Measurements from ENCODE around the gene UNK.
A peak's percentile ranks its signal among the peaks of the same experiment; 100 is the strongest.
"Not testable (repeated sequence)": the region's sequence is repeated elsewhere in the genome, so short reads cannot be mapped to it uniquely, and the experiment has no call there.

Gene UNK

DNA sequence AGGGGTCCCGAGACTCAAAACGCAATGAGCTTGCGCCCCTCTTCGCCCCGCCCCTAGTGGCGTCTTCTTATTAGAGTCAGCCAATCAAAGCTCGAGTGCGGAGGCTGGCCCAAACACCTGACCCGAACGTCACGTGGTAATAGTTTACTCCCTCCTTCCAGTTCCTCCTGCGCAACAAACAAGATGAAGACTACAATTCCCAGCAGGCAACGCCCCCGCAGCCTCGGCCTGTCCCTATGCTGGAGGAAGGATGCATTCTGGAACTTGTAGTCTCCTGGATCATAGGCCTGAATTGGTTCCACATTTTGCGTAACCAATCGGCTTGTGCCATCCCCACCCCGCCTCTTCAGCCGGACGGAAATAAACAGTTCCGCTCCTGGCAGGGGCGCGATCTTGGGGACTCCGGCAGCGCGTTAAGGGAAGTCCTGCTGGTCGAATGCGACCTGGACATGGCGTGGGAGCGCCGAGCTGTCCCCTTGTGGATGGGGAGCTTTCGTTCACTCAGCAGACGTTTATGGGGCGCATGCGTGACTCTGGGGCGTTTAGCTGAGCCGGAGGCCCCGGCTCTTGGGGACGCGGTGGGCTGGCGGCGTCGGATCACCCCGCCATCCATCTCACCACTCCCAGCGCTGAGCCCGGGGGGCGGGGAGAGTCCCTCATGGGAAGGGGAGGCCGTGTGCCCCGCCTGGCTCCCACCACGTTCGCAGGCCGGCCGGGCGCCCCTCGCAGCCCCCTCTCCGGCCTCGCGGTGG is 70.9 kb downstream of the UNK start, which contains the start of gene WBP2:
Gene WBP2 (minus strand): TSS at position 26 of the 752 bp plus-strand sequence. CDS start 38 bp downstream, outside the sequence.
- peak; percentile 99 for DNase-seq

GRCh38 chr17:75856062-75856756 is 71.6 kb downstream of the UNK start:
- DNase-seq: peak; percentile 18

DNA sequence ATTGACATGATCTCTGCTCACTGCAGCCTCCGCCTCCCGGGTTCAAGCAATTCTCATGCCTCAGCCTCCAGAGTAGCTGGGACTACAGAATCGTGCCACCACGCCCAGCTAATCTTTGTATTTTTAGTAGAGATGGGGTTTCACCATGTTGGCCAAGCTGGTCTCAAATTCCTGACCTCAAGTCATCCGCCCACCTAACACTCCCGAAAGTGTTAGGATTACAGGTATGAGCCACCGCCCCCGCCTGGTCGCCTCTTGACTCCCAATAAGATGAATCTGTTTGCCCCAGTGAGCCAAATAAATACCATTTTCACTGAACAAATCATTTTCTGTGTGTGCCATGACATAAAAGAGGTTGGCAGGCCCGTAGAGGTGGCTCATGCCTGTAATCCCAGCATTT is 74.8 kb downstream of the UNK start:
- not testable (repeated sequence) for DNase-seq

DNA sequence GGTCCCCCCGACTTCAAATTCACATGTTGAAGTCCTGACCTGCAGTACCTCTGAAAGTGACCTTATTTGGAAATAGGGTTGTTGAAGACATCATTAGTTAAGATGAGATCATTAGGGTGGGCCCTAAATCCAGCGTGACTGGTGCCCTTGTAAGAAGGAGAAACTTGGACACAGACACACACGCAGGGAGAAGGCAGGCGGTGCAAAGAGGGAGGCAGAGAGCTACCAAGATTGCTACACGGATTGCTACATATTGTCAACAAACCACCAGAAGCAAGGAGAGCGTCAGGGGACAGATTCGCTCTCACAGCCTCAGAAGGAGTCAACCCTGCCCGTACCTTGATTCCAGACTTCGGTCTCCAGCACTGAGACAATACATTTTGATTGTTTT is 77.3 kb downstream of the UNK start:
- no peak for DNase-seq

- DNase-seq: peak; percentile 64
Measured at GRCh38 chr17:75864448-75864871, 79.9 kb downstream of the UNK start.

DNA sequence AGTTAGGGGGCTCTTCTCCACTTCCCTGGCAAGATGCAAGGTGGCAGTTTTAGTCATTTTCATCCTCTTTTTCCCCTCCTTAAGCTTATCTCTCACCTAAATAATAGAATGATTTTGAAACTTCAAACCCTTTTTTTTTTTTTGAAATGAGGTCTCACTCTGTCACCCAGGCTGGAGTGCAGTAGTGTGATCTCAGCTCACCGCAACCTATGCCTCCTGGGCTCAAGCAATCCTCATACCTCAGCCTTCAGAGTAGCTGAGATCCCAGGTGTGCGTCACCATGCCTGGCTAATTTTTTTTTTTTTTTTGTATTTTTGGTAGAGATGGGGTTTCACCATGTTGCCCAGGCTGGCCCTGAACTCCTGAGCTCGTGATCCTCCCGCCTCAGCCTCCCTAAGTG is 80.3 kb downstream of the UNK start:
- peak; percentile 39 for DNase-seq

DNA sequence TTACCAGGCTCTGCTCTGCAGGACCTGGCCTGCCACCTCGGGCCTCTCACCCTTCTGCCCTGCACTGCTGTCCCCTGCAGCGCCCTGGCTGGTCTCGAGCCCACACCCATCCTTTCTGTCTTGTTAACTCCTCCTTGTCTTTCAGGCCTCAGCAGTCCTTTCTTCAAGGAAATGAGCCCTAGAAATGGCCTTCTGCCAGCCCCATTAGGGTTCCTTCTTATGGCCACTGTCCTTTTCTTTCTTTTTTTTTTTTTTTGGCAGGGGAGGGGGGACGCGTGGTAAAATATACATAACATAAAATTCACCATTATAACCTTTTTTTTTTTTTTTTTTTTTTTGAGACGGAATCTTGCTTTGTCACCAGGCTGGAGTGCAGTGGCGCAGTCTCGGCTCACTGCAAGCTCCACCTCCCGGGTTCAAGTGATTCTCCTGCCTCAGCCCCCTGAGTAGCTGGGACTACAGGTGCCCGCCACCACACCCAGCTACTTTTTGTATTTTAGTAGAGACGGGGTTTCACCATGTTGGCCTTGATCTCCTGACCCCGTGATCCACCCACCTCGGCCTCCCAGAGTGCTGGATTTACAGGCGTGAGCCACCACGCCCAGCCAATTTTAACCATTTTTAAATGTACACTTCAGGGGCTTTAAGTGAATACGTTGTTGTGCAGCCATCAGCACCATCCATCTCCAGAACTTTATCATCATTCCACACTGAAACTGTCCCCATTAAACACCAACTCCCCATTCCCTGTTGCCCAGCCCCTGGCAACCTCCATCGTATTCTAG is 81.0 kb downstream of the UNK start:
- DNase-seq: not testable (repeated sequence)

GRCh38 chr17:75868730-75869281 is 84.2 kb downstream of the UNK start:
- DNase-seq: not testable (repeated sequence)

- DNase-seq: no peak
Measured at GRCh38 chr17:75869282-75870141, 84.9 kb downstream of the UNK start.

GRCh38 chr17:75870228-75870627 is 85.6 kb downstream of the UNK start:
- not testable (repeated sequence) for DNase-seq

- DNase-seq: peak; percentile 80
Measured at GRCh38 chr17:75872434-75873351, 88.1 kb downstream of the UNK start.

GRCh38 chr17:75873587-75874322 is 89.1 kb downstream of the UNK start:
- DNase-seq: no peak

DNA sequence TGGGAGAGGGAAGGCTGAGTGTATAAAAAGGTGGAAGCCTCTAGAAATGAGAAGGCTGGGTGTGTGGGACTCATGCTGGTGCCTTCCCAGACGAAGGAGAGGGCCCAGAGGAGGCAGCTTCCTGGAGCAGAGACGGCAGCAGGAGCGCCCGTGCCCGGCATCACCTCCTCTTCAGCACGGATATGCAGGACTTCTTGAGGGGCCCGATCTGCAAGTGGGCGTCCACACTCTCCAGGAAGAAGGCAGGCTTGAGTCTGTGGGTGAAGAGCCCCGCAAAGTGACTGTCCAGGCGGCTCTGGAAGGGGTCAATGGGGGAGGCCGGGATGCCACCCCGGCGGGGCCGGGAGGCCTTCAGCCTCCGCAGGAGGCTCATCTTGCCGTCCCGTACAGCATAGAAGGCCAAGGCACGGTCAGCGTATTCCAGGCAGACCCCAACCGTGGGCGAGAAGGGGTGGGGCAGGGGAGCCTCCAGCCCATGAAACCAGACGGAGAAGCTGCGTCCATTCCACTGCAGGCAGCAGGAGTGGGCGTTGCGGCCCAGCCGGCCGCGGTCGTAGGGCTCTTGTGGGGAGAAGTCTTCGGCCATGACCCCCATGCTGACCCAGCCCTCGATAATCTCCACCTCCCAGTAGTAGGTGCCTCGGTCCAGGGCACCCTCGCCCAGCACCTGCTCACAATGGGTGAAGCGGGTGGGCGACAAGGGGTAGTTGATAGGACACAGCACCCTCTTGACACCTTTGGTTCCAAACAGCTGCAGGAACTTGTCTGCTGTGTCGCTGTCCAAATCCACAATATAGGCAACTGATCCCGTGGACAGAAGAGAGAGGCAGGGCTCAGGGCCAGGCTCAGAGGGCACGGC is 89.9 kb downstream of the UNK start:
- DNase-seq: no peak

All from CD4-positive, alpha-beta T cell treated with Interleukin-10 for 1 hour (primary cell).